ENCODE results near the gene MYNN. TPM values are rescaled to one million over a fixed set of nuclear protein-coding genes. Genes with fewer than 3 reads are reported as not detected.

MYNN gene
- total and polyA plus RNA-seq, 2 of the 13 experiments (the other 11 are each of a cell fraction or from before 2014, with no cell fraction given), result 10.4 to 17.6 TPM

- H3K4me1 ChIP-seq (ENCODE audit: insufficient read depth, low read length), result no peaks in the 10 kb centered on the region
- no TSS peak for BruUV-seq (replicated peaks)
- no peak for DNase-seq (ENCODE audit: low spot score)
- no peak overlapping the region for H3K4me3 ChIP-seq (replicated peaks in 1 of 3; ENCODE audit: insufficient read depth in 1 of 3, low read depth in 2 of 3, low read length in 3 of 3)
- 91% methylated on average over 4 of the region's 4 CpGs for WGBS (ENCODE audit: low lambda C conversion rate)
- H3K36me3 ChIP-seq (replicated peaks in 1 of 2; ENCODE audit: control insufficient read depth in 1 of 2, insufficient read depth in 2 of 2, low read length in 2 of 2), result peaks cover 11 to 62% of the 10 kb centered on the region in 2 experiments
- H3K9ac ChIP-seq (ENCODE audit: insufficient read depth, low read depth, low read length), result no peak overlapping the region
- CTCF ChIA-PET (ENCODE audit: low intra/inter-chr PET ratio, low total read pairs), result no interaction called here
- FAIRE-seq, result no peak
- H3K9me3 ChIP-seq (ENCODE audit: low read length), result no peaks in the 10 kb centered on the region
- intact Hi-C loops (cut with micrococcal nuclease; ENCODE audit: unreplicated experiment), result no loop called here
- H3K27ac ChIP-seq (ENCODE audit: extremely low read length, insufficient read depth, low read length), result no peak overlapping the region
- no peak overlapping the region for H2AFZ ChIP-seq (ENCODE audit: low read length)
- ATAC-seq, result no peak
- H3K27me3 ChIP-seq (ENCODE audit: control insufficient read depth in 1 of 2, insufficient read depth in 2 of 2, low read length in 2 of 2), result no peaks in the 10 kb centered on the region
- in situ Hi-C loops (cut with HindIII; ENCODE audit: extremely low pct_ligation_motif_present, low pct_unique_long_range_greater_than_20kb), result no loop called here
- POLR2A ChIA-PET, result no interaction called here
- peaks cover 1% of the 10 kb centered on the region for H3K79me2 ChIP-seq (ENCODE audit: insufficient read depth, low read length)
- H3K4me2 ChIP-seq (ENCODE audit: low read depth, low read length), result no peak overlapping the region
- H4K20me1 ChIP-seq (ENCODE audit: insufficient read depth, low read length), result no peaks in the 10 kb centered on the region
- TF ChIP-seq TEAD3 (CRISPR knock-in tag; optimal IDR thresholded peaks at IDR 0.05; ENCODE audit: borderline replicate concordance) (no peak), XBP1 (CRISPR knock-in tag; IDR thresholded peaks at IDR 0.05) (no peak), ZBTB2 (CRISPR knock-in tag; IDR thresholded peaks at IDR 0.05; ENCODE audit: low read depth) (no peak), CENPT (CRISPR knock-in tag; IDR thresholded peaks at IDR 0.05; ENCODE audit: low read depth) (no peak), AGO2 (optimal IDR thresholded peaks at IDR 0.05; ENCODE audit: low read depth, low read length) (no peak), U2AF2 (IDR thresholded peaks at IDR 0.05; ENCODE audit: low read depth, low read length) (no peak), PHF21A (CRISPR knock-in tag; IDR thresholded peaks at IDR 0.05) (no peak), ATF1 (CRISPR knock-in tag; IDR thresholded peaks at IDR 0.05) (no peak), XRCC5 (optimal IDR thresholded peaks at IDR 0.05; ENCODE audit: low read length) (no peak), PAXIP1 (CRISPR knock-in tag; conservative IDR thresholded peaks at IDR 0.05) (no peak), TBL1XR1 (IDR thresholded peaks at IDR 0.05; ENCODE audit: borderline replicate concordance, low read length, partially characterized antibody) (no peak), NFIC (IDR thresholded peaks at IDR 0.05; ENCODE audit: low read length) (no peak), FOXP4 (CRISPR knock-in tag; IDR thresholded peaks at IDR 0.05) (no peak), NFYC (CRISPR knock-in tag; IDR thresholded peaks at IDR 0.05) (no peak), MTA1 (CRISPR knock-in tag; IDR thresholded peaks at IDR 0.05; ENCODE audit: borderline replicate concordance) (no peak), ZNF33B (CRISPR knock-in tag; IDR thresholded peaks at IDR 0.05) (no peak), TBP (CRISPR knock-in tag; IDR thresholded peaks at IDR 0.05) (no peak)
These were observed 8.1 kb downstream of the MYNN start for GRCh38 chr3:169781209-169781855.
